Cardiac muscle cell (in vitro differentiated cells and primary cell): ENCODE measurements around the gene PPP1R3G. TPM values are rescaled to one million over a fixed set of nuclear protein-coding genes. Genes with fewer than 3 reads are reported as not detected.

Source experiments
- DNase-seq, 2 donors: peaks; one replicate each; pipeline versions ENCODE4 v3.0.0 to v3.0.0-alpha.2; 2010 to 2017; ENCODE audit warnings: low read depth in 1 of 2, low spot score in 1 of 2
- H3K27ac ChIP-seq: fragments of 200-600 bp; sonication (generic); 2 replicates; pipeline ENCODE4 v1.5.1; 2016
- H3K27me3 ChIP-seq: fragments of 200-600 bp; sonication (generic); 2 replicates; pipeline ENCODE4 v1.6.0; 2016; ENCODE audit warnings: control low read depth
- H3K36me3 ChIP-seq: fragments of 200-600 bp; sonication (generic); 2 replicates; pipeline ENCODE4 v1.5.1; 2016; ENCODE audit warnings: control low read depth
- H3K4me1 ChIP-seq: fragments of 200-600 bp; sonication (generic); 2 replicates; pipeline ENCODE4 v1.8.1; 2017; ENCODE audit warnings: low read depth, mild to moderate bottlenecking, mixed run types
- H3K4me3 ChIP-seq: fragments of 200-600 bp; sonication (generic); 2 replicates; pipeline ENCODE4 v1.5.1; 2016; ENCODE audit warnings: mild to moderate bottlenecking
- H3K9me3 ChIP-seq: fragments of 200-600 bp; sonication (generic); 2 replicates; pipeline ENCODE4 v1.5.1; 2017; ENCODE audit warnings: low read depth, mild to moderate bottlenecking, control low read depth
- CTCF ChIP-seq: IDR thresholded peaks from 2 replicates; pipeline ENCODE4 v1.5.1; 2012; ENCODE audit warnings: low read depth, mild to moderate bottlenecking, low read length
- polyA plus RNA-seq: library from polyadenylated mRNA; unstranded; fragments of >200 nt; fragmentation: Nextera tagmentation; extraction: Ambion mirVana; gene quantifications from 2 replicates; pipeline ENCODE4 v1.2.1, GENCODE V29; 2016
- total RNA-seq: library from RNA; depleted of rRNA; stranded (reverse); fragments of >200 nt; gene quantifications from 2 replicates; pipeline ENCODE4 v1.2.3, GENCODE V29; 2016

The PPP1R3G gene
- total and polyA plus RNA-seq, 2 experiments from 2014 or later = 2.6 to 7.6 TPM

GRCh38 chr6:5130135-5130866 is 45.2 kb downstream of the PPP1R3G start:
- DNase-seq = no peak
- no peaks in the 10 kb centered on the region for H3K9me3 ChIP-seq
- no peaks in the 10 kb centered on the region for H3K36me3 ChIP-seq
- TF ChIP-seq CTCF = no peak
- H3K27me3 ChIP-seq = no peaks in the 10 kb centered on the region
- H3K4me3 ChIP-seq = no peak overlapping the region
- peak overlapping the region; percentile 46 for H3K27ac ChIP-seq
- H3K4me1 ChIP-seq = peaks cover 14% of the 10 kb centered on the region

GRCh38 chr6:5132731-5133130 is 47.6 kb downstream of the PPP1R3G start:
- Histone ChIP-seq H3K4me3 (no peak overlapping the region), H3K9me3 (no peaks in the 10 kb centered on the region), H3K27ac (no peak overlapping the region), H3K27me3 (no peaks in the 10 kb centered on the region), H3K4me1 (peaks cover 5% of the 10 kb centered on the region), H3K36me3 (no peaks in the 10 kb centered on the region)
- TF ChIP-seq CTCF = no peak
- peak in 1 of 2 donors; percentile 97 for DNase-seq

- Histone ChIP-seq H3K36me3 (no peaks in the 10 kb centered on the region), H3K4me3 (no peak overlapping the region), H3K9me3 (no peaks in the 10 kb centered on the region), H3K27me3 (no peaks in the 10 kb centered on the region), H3K4me1 (peaks cover 5% of the 10 kb centered on the region), H3K27ac (no peak overlapping the region)
- no peak for DNase-seq
- TF ChIP-seq CTCF = no peak
Measured at GRCh38 chr6:5133943-5134342, 48.8 kb downstream of the PPP1R3G start.

GRCh38 chr6:5135788-5136376 is 50.7 kb downstream of the PPP1R3G start:
- Histone ChIP-seq H3K27me3 (no peaks in the 10 kb centered on the region), H3K9me3 (no peaks in the 10 kb centered on the region), H3K4me1 (no peaks in the 10 kb centered on the region), H3K27ac (no peak overlapping the region), H3K36me3 (no peaks in the 10 kb centered on the region), H3K4me3 (no peak overlapping the region)
- TF ChIP-seq CTCF = peak; percentile 61
- peak in 1 of 2 donors; percentile 45 for DNase-seq

- Histone ChIP-seq H3K27me3 (no peaks in the 10 kb centered on the region), H3K4me1 (no peaks in the 10 kb centered on the region), H3K36me3 (no peaks in the 10 kb centered on the region), H3K9me3 (no peaks in the 10 kb centered on the region), H3K27ac (no peak overlapping the region), H3K4me3 (no peak overlapping the region)
- TF ChIP-seq CTCF = no peak
- DNase-seq = no peak
Measured at GRCh38 chr6:5136851-5137250, 51.7 kb downstream of the PPP1R3G start.

Other genes with a start within 250 kb of the PPP1R3G start
- gene RPP40, start 81.3 kb upstream of the PPP1R3G start, total RNA-seq = 2.7 and 3.9 TPM in 2 replicates
- 13.7 and 14.3 TPM in 2 replicates for gene RPP40, start 81.3 kb upstream of the PPP1R3G start, polyA plus RNA-seq
- 24.2 and 31.8 TPM in 2 replicates for gene LYRM4, start 175.6 kb downstream of the PPP1R3G start, total RNA-seq
- 38.3 and 57.3 TPM in 2 replicates for gene LYRM4, start 175.6 kb downstream of the PPP1R3G start, polyA plus RNA-seq
- gene FARS2, start 176.2 kb downstream of the PPP1R3G start, total RNA-seq = 12.4 and 14.6 TPM in 2 replicates
- gene FARS2, start 176.2 kb downstream of the PPP1R3G start, polyA plus RNA-seq = 19.1 and 22.5 TPM in 2 replicates